ENCODE data around the gene SYCP3. TPM values are rescaled to one million over a fixed set of nuclear protein-coding genes. Genes with fewer than 3 reads are reported as not detected.

Gene SYCP3
- total RNA-seq, 6 experiments from 2014 or later: not detected

DNA sequence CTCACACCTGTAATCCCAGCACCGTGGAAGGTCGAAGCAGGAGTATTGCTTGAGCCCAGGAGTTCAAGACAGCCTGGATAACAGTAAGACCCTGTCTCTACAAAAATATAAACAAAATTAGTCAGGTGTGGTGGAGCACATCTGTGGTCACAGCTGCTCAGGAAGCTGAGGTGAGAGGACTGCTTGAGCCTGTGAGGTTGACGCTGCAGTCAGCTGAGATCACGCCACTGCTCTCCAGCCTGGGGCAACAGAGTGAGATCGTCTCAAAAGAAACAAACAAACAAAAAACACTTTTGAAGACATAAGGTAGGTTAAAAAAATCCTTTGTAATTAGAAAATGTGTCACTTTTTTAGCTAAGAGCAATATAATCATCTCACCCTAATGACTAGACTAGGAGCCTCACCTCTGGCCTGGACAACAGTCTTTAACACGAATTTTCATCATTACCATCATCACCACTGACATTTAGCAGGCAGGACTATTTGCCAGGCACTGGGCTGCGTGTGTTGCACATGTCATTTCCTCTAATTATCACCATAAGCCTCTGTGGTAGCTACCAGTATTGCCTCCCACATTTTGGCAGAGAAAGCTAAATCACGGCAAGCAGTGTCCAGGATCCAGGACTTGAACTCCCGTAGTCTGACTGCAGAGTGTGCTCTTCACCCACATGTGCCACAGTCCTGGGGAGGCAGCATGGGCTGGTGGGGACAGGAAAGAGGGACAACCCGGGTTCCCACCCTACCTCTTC lies 4.6 kb upstream of the SYCP3 start:
- Histone ChIP-seq H3K27me3 (no peaks in the 10 kb centered on the region), H3K4me3 (no peak overlapping the region), H3K36me3 (peaks cover 0 to 65% (median 16%) of the 10 kb centered on the region in 4 donors), H3K27ac (no peak overlapping the region), H3K9me3 (no peaks in the 10 kb centered on the region), H3K4me1 (no peaks in the 10 kb centered on the region)
- ATAC-seq: peak in 3 of 4 donors; percentile 7 to 53 (median 32)
- WGBS (ENCODE audit: insufficient coverage, low coverage, low lambda C conversion rate, missing lambda C conversion rate): 71% methylated on average over 4 of the region's 10 CpGs
- DNase-seq: no peak
- TF ChIP-seq, protein P1, sequence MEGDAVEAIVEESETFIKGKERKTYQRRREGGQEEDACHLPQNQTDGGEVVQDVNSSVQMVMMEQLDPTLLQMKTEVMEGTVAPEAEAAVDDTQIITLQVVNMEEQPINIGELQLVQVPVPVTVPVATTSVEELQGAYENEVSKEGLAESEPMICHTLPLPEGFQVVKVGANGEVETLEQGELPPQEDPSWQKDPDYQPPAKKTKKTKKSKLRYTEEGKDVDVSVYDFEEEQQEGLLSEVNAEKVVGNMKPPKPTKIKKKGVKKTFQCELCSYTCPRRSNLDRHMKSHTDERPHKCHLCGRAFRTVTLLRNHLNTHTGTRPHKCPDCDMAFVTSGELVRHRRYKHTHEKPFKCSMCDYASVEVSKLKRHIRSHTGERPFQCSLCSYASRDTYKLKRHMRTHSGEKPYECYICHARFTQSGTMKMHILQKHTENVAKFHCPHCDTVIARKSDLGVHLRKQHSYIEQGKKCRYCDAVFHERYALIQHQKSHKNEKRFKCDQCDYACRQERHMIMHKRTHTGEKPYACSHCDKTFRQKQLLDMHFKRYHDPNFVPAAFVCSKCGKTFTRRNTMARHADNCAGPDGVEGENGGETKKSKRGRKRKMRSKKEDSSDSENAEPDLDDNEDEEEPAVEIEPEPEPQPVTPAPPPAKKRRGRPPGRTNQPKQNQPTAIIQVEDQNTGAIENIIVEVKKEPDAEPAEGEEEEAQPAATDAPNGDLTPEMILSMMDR (IDR thresholded peaks at IDR 0.05): no peak
- no peak for TF ChIP-seq POLR2A (IDR thresholded peaks at IDR 0.05)
- intact Hi-C loops (cut with DNase I): no loop called here

DNA sequence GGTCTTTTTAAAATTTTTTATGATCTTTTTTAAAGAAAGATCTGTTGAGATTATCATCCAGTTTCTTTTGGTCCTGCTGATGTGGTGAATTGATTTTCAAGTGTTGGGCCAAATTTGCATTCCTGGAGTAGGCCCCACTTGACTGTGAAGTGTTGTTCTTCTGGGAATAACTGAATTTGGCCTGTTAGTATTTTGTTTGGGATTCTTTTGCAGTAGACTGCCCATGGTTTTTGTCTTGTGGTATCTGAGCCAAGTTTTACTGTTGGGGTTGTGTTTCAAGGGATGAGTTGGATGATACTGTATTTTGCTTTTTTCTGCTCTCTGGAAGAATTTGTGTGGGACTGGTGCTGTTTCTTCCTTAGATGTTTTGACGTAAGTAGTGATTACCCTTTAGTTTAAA lies 4.0 kb upstream of the SYCP3 start:
- TF ChIP-seq POLR2A (IDR thresholded peaks at IDR 0.05): no peak
- TF ChIP-seq, protein P1 (IDR thresholded peaks at IDR 0.05): no peak
- WGBS (ENCODE audit: insufficient coverage, low coverage, low lambda C conversion rate, missing lambda C conversion rate): 88% methylated on average over 1 of the region's 1 CpG
- H3K27me3 ChIP-seq: no peaks in the 10 kb centered on the region
- H3K4me1 ChIP-seq: no peaks in the 10 kb centered on the region
- H3K9me3 ChIP-seq: no peaks in the 10 kb centered on the region
- H3K36me3 ChIP-seq: peaks cover 0 to 68% (median 16%) of the 10 kb centered on the region in 4 donors
- no peak overlapping the region for H3K27ac ChIP-seq
- H3K4me3 ChIP-seq: no peak overlapping the region
- ATAC-seq (no peak), DNase-seq (no peak)
- intact Hi-C loops (cut with DNase I): no loop called here

DNA sequence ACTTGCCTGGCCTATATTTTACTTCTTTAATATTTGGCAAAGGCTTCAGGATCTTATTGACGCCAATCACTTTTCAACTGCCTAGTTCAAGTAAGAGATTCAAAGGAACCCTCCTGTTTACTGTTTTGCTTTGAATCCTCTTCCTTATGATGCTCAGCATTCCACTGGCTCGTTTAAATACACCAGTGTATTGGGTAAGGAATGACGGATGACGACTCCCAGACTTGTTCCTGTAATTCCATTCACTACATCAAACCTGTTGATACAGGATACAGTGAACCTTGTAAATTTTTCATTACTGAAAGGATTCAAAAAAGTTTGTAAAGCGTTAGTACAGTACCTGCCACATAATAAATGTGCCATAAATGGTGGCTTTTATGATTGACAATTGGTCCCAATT lies 1.7 kb upstream of the SYCP3 start:
- DNase-seq (no peak), ATAC-seq (no peak)
- H3K36me3 ChIP-seq: peaks cover 0 to 53% (median 14%) of the 10 kb centered on the region in 4 donors
- no peaks in the 10 kb centered on the region for H3K9me3 ChIP-seq
- no peak overlapping the region for H3K4me3 ChIP-seq
- intact Hi-C loops (cut with DNase I): no loop called here
- no peak overlapping the region for H3K27ac ChIP-seq
- no peaks in the 10 kb centered on the region for H3K4me1 ChIP-seq
- TF ChIP-seq, protein P1 (IDR thresholded peaks at IDR 0.05): no peak
- TF ChIP-seq POLR2A (IDR thresholded peaks at IDR 0.05): no peak
- H3K27me3 ChIP-seq: no peaks in the 10 kb centered on the region
- WGBS (ENCODE audit: insufficient coverage, low coverage, low lambda C conversion rate, missing lambda C conversion rate): 90% methylated on average over 5 of the region's 5 CpGs

DNA sequence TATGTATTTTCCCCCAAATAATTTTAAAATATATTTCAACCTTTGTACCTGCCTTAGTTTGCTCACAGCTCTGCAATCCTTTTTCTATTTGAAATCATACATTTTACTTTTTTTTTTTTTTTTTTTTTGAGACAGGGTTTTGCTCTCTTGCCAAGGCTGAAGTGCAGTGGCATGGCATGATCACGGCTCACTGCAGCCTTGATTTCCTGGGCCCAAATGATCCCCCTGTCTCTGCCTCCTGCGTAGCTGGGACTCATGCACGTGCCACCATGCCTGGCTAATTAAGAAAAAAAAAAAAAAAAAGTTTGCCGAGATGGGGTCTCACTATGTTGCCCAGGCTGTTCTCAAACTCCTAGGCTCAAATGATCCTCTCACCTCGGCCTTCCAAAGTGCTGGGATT lies 1.3 kb upstream of the SYCP3 start:
- DNase-seq (no peak), ATAC-seq (no peak)
- Histone ChIP-seq H3K9me3 (no peaks in the 10 kb centered on the region), H3K27ac (no peak overlapping the region), H3K27me3 (no peaks in the 10 kb centered on the region), H3K4me1 (no peaks in the 10 kb centered on the region), H3K36me3 (peaks cover 0 to 49% (median 12%) of the 10 kb centered on the region in 4 donors), H3K4me3 (no peak overlapping the region)
- 94% methylated on average over 5 of the region's 5 CpGs for WGBS (ENCODE audit: insufficient coverage, low coverage, low lambda C conversion rate, missing lambda C conversion rate)
- intact Hi-C loops (cut with DNase I): no loop called here
- no peak for TF ChIP-seq POLR2A (IDR thresholded peaks at IDR 0.05)
- TF ChIP-seq, protein P1 (IDR thresholded peaks at IDR 0.05): no peak
